MV-4-11 (cell line): ENCODE results near the gene CPNE6.
A peak's percentile ranks its signal among the peaks of the same experiment; 100 is the strongest.
"Not testable (repeated sequence)": the region's sequence is repeated elsewhere in the genome, so short reads cannot be mapped to it uniquely, and the experiment has no call there.

ENCODE experiments used
- DNase-seq: peaks from one replicate; lab custom pipeline; 2025; lab: John Stamatoyannopoulos, UW

The CPNE6 gene

GRCh38 chr14:24071144-24071697 is at the start of gene CPNE6:
CPNE6 (plus strand) TSS chr14:24071562; CDS start chr14:24072937, 1,375 bp downstream.
- peak; percentile 31 for DNase-seq

- DNase-seq: not testable (repeated sequence)
Measured at GRCh38 chr14:24024939-24025418, 46.4 kb upstream of the CPNE6 start.

DNA sequence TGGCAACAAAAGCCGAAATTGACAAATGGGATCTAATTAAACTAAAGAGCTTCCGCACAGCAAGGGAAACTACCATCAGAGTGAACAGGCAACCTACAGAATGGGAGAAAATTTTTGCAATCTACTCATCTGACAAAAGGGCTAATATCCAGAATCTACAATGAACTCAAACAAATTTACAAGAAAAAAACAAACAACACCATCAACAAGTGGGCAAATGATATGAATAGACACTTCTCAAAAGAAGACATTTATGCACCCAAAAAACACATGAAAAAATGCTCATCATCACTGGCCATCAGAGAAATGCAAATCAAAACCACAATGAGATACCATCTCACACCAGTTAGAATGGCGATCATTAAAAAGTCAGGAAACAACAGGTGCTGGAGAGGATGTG is 41.7 kb upstream of the CPNE6 start:
- DNase-seq: not testable (repeated sequence)

- not testable (repeated sequence) for DNase-seq
Measured at GRCh38 chr14:24031331-24031730, 40.0 kb upstream of the CPNE6 start.

- peak; percentile 93 for DNase-seq
Measured at GRCh38 chr14:24032727-24033418, 38.5 kb upstream of the CPNE6 start.

DNA sequence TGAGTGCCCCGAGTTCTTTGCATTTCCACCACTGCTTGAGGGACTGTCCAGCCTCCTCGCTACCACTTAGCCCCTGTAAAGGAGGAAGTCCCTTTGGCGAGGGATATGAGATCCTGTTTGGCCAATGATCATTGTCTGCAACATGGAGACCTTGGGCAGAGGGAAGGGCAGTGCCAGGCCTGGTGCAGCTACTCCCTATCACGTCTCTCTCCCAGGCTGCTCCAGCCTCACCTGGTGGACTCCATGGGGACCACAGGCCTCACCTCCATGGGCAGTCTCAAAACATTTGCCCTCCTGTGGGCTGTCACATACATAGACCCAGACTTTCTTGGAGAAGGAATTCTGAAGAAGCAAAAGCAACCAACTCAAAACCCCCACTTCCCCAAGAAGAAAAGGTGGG is 35.6 kb upstream of the CPNE6 start:
- not testable (repeated sequence) for DNase-seq

DNA sequence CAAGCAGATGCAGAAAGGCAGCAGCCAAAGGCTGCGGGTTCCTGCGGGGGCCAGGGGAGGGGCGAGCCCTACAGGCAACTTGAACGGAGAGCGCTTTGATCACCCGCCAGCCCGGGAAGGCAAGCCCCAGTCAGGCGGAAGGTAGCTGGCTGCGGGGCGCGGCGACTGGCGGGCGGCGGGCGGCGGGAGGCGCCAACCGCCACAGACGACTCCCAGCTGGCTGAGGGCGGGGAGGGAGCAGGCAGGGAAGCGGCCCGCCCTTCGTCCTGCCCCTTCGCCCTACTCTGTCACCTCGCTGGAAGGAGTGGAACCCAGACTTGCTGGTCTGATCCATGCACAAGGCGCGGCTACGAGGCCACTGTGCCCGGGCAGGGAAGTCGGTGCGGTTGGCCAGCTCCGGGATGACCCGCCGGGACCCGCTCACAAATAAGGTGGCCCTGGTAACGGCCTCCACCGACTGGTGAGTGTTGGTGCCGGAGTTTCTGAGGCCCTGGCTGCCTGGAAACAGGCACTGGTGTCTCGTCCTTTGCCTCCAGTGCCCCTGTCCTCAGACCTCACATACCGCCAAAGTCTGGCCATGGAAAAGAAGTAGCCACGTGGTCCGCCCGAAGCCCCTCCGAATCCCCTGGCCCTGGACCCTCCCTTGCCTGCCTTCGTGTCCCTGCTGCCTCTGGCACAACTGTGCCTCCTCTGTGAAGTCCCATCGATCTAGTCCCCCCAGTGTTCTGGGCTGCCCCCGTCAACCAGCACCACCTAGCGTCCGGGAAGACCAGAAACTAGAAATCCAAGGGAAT is 35.0 kb upstream of the CPNE6 start:
- peak; percentile 52 for DNase-seq

DNA sequence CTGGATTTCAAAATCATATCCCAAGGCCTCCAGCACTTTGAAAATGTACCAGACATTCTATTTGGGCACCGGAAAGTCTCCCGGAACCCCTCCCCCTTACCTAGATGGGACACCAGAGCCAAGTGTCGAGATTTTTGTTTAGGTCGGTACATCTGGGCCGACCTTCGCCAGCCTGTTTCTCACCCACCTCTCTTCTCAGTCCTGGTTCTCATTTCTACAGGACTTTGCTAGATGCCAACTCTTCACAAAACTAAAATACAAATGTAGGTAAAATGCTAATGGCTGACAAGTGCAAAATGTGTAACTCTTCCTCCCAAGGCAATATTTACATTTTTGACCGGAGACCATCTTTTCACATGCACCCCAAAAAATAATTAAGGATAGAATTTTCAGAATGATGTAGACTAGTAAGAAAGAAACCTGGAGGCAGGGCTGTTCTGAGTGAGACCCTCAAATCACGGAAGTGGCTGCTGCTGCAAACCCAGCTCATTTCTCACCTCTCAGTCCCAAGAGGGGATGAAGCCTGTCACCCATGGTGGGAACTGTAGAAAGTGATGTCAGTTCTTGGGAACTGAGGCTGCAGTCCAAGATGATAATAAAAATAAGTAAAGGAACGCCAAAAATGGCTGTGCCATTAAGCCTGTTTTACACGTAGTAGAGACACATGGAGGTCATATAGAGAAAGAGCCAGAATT is 34.3 kb upstream of the CPNE6 start:
- DNase-seq: not testable (repeated sequence)

DNA sequence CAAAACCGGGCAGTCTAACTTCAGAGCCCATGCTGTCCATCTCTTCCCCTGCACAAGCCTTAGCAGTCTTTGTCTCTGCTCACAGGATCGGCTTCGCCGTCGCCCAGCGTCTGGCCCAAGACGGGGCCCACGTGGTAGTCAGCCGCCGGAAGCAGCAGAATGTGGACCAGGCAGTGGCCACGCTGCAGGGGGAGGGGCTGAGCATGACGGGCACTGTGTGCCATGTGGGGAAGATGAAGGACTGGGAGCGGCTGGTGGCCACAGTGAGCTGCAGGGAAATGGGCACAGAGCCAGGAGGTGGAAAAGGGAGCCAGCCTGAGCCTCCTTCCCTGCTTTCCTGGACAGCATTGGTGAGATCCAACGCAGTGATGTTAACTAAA is 33.7 kb upstream of the CPNE6 start:
- DNase-seq: no peak

GRCh38 chr14:24038686-24039085 is 32.7 kb upstream of the CPNE6 start:
- peak; percentile 31 for DNase-seq

- DNase-seq: no peak
Measured at GRCh38 chr14:24040692-24041091, 30.7 kb upstream of the CPNE6 start.

- no peak for DNase-seq
Measured at GRCh38 chr14:24042746-24043145, 28.6 kb upstream of the CPNE6 start.

DNA sequence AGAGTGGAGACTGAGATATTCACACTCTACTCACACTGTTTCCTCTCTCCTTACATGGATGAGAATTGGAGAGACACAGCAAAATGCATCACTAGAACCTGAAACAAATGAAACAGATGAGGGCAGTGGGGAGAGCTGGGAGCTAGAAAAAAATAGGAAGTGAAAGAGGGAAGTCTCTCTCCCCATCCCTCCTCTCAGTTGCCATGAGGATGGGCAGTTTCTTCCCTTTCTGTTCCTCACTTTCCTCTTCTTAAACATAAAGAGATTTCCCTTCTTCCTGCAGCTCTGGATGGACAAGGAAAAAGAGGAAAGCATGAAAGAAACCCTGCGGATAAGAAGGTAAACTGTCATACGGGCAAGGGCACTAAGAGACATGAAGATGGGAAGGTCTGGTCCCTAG is 22.4 kb upstream of the CPNE6 start:
- DNase-seq: peak; percentile 81

DNA sequence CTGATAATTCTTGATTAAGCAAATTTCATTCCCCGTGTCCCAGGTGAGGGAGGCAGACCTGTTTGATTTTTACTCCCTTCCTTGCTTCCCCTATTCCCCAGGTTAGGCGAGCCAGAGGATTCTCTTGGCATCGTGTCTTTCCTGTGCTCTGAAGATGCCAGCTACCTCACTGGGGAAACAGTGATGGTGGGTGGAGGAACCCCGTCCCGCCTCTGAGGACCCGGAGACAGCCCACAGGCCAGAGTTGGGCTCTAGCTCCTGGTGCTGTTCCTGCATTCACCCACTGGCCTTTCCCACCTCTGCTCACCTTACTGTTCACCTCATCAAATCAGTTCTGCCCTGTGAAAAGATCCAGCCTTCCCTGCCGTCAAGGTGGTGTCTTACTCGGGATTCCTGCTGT is 20.6 kb upstream of the CPNE6 start:
- not testable (repeated sequence) for DNase-seq

DNA sequence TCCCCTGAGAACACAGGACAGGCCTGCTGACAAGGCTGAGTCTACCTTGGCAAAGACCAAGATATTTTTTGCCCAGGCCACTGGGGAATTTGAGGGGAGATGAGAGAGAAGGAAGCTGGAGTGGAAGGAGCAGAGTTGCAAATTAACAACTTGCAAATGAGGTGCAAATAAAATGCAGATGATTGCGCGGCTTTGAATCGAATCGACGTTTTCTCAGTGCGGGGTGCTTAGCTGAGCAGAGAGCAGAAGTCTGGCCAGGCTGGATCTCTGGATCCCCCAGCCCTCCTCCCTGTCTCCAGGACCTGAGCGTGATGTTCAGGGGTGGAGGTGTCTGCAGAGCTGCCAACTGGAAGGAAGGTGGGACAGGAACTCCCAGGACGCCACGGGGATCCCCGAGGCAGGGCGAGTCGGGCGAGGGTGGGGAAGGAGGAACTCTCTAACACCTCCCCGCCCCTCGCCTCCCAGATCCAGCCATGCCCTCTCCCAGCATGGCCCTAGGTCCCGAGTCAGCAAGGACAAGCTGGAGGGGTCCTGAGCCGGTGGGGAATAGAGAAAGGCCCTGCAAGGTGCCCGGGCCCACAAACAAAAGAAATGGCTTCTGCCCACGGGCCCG is 20.1 kb upstream of the CPNE6 start:
- DNase-seq: no peak

DNA sequence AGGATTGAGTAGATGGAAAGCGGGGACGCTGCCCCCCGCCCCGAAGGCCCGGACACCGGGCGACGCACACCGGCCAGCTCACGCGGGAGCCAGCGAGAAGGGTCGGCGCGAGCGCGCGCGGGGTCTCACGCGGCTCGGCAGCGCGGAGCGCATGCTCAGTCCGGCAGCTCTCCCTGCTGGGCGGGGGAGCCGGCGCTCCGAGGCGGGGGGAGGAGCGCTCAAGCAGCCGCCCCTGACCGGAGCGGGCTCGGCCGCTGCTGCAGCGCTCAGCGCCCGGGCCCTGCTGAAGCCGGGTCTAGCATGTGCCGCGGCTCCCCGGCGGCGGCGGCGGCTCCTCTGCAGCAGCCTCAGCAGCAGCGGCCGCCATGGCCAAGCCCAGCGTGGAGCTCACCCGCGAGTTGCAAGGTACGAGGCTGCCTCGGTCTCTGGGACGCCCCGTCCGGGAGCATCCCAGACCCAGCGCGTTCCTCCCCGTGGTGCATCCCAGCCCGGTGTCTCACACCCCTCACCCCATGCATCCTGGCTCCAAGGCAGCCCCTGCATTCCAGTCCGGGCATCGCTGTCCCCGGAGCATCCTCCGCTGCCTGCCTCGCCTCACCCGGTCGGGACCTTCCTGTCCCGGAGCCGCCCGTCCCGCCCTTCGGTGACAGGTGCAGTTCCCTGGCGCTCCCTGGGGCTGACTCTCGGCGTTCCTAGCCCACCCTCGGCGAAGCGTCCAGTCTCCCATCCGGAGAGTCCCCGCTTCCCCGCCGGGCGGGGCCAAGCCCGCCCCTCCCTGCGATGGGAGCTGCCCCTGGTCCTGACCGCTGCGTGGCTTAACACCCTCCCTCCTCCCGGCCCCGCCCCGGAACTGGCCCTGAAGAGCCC is 19.3 kb upstream of the CPNE6 start, which contains the start of gene CARMIL3:
Gene CARMIL3 (plus strand): TSS at position 221 of the 867 bp plus-strand sequence. CDS start 145 bp downstream, at position 366.
- no peak for DNase-seq

DNA sequence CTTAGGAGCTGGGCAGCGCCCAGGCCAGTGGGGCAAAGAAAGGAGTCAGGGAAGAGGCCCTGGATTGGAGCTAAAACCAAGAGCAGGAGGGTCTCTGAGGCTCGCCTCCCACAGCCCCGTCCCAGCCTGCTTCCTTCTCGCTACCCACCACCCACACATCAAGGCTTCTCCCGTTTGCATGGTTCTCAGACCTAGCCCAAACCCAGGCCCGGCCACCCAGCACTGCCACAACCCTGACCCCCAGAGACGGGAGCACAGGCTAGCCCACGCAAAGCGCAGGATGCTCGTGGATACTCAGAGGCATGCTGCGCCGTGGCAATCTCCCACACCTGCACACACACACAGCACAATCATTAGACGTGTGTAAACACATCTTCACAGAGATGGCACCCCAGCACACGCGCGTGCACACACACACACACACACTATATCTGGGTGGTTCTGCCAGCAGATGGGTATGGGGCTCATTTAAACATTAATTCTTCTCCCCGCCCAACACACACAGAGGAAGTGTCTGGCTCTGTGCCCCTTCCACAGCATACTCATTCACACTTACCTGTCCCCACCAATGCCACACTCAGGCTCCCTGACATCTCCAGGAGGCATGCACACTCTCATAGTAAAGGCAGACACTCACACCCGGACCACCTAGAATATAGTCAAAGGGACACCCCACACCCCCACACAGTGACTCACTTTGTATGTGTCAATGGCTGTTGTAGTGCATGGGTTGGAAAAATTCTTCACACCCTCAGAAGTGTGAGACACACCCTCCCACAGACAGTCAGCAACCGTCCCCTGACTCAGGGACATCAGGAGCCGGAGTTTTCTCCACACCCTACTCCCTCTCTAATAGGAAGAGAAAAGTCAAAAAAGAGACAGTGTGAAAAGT is 18.5 kb upstream of the CPNE6 start:
- DNase-seq: no peak

DNA sequence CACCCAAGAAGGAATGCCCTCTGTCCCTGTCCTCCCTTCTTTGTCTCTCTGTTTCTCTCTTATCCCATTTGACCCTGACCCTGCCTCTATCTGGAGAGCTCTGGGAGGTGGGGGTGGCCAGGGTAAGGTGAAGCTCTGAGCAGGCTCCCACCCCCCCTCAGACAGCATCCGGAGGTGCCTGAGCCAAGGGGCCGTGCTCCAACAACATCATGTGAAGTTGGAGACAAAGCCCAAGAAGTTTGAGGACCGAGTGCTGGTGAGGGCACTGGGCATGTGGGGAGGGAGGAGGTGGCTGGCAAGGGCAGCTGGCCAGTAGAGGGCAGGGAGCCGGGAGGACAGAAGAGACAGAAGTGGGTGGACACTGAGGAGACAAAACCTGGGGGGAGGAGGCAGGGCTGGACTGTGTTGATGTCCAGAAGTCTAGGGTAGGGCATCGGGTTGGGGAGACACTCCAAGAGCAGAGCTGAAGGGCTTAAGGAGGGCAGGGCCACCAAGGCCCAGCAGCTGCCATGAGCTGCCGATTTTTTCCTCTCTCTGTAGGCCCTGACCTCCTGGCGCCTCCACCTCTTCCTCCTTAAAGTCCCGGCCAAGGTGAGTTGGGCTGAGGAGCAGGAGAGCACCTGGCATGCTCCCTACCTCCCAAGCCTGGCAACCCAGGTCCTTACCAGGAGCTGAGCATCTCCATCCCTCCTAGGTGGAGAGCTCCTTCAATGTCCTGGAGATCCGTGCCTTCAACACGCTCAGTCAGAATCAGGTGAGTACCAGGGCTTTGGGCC is 17.6 kb upstream of the CPNE6 start:
- DNase-seq: no peak

GRCh38 chr14:24054324-24054641 is 17.1 kb upstream of the CPNE6 start:
- DNase-seq: no peak
